ENCODE results near the gene LIMCH1.
"Not testable (repeated sequence)": the region's sequence is repeated elsewhere in the genome, so short reads cannot be mapped to it uniquely, and the experiment has no call there.

Gene LIMCH1

DNA sequence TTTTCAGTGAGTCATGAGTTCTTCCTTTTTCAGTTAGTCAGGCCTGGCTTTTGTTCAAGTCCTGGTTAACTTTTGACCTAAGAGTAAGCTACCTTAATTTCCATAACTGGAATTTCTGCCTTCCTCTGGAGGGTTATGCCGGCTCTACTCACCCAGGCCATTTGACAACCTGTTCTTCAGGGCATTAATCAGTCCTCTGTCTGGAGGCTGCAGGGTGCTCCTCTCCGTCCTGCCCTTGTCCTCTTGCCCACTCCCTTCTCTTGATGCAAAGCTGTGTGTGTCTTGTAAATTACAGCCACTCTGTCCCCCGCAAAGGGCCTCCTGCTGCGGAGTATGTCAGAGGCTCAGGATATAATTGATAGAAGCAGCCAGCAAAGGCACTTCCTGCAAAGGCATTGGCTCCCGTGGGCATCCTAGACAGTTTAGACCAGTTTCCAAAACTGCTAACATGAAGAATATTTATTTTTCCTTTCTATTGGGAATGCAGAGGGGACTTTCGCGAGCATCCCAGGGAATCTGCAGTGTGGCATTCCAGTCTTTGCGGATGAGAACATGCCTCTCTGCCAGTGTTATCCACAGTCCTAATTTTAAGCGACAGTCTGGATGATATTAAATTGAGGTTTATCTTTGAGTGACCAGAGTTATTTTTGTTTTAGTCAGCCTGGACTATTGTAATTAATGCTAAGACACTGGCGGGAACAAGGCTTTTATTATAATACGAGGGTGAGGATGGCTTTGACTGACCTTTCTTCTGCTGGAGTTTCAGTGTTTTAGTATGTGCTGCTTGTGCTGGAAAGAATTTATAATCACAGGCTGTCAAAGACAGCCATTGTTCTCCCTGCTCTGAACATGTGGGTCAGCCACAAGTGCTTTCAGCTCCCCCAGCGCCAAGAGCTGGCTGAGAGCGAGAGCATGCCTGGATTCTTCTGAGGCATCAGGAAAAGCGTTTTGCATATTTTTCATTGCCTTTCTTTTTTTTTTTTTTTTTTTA, 74.2 kb downstream of the LIMCH1 start:
- peak in 1 of 2 experiments; percentile 54 for DNase-seq

DNA sequence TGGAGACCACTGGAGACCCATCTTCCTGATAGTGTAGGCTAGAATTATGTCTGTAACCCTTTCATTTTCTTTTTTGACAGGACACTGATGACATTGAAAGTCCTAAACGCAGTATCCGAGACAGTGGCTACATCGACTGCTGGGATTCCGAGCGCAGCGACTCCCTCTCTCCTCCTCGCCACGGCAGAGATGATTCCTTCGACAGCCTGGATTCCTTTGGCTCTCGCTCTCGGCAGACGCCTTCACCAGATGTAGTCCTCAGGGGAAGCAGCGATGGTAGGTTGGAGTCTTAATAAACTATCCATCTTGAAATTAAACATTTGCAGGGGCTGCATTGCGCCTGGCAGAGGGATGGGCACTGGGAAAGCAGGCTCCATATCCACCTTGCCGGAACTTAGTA, 75.4 kb downstream of the LIMCH1 start:
- peak in 1 of 2 experiments; percentile 16 for DNase-seq

DNA sequence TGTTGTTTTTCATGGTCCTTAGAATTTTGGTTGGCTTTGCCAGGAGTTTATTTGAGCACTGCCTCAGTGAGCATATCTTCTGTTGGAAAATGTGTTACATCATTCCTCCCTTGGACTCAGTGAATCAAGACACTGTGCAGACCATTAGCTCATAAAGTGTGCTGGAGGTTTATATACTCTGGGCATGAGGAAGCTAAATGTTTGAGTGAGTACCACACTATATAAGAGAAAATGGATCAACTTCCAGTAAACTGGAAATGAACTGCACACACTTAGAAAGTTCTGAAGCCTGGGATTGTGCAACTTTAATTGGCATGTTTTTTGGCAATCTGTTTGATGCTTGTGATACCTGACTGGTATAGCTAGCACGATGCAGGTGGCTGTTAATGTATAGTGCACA, 75.9 kb downstream of the LIMCH1 start:
- DNase-seq, result peak in 1 of 2 experiments; percentile 17

- DNase-seq, result no peak
Measured at GRCh38 chr4:41614519-41614918, 76.6 kb downstream of the LIMCH1 start.

- DNase-seq, result no peak
Measured at GRCh38 chr4:41619161-41619560, 81.2 kb downstream of the LIMCH1 start.

DNA sequence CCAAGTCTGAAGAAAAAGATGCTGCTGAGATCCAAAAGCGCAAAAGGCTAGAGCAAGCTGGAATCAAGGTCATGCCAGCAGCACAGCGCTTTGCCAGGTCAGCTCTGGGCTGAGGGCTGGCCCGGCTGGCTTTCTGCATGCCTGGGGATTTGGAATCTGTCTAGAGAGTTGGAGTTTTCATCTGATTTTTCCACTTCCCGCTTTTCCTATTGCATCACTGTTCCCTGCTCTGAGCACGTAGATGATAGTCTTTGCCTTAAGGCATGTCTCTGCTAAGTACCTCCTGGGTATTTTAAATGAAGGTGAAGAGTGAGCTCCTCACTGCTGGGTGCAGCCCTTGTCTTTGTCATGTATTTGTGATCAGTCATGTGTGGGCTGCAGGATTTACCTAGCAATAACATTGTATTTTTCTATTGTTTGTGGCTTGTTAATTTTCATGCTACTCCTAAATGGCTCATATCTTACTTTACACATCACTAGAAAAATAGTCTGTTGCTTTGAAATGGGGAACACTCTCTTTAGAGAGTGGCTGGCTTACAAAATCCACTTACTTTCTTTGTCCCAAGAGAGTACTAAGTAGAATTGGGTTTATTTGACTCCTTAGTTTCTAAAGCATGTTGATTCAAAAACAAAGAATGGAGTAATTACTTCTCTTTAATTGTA, 82.8 kb downstream of the LIMCH1 start:
- no peak for DNase-seq

GRCh38 chr4:41622787-41623186, 84.8 kb downstream of the LIMCH1 start:
- no peak for DNase-seq

GRCh38 chr4:41624765-41625164, 86.8 kb downstream of the LIMCH1 start:
- DNase-seq, result no peak

DNA sequence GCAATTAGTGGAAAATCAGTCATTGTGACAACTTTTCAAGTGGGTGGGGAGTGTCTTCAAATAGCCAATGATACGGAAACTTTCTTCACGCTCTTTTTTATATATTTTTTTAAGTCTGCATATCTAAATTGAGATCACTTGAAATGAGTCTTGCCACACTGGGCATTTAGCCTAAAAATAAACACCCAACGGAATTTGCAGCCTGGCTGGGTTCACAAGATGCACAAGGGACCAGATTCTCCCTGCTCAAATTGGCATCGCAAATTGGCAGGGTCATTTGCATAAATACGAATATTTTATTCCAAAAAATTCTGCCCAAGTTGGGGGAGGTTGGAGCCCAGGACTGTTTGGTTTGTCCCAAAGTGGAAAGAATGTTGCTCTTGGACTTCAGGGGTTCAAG, 87.6 kb downstream of the LIMCH1 start:
- DNase-seq, result peak in 1 of 2 experiments; percentile 9

DNA sequence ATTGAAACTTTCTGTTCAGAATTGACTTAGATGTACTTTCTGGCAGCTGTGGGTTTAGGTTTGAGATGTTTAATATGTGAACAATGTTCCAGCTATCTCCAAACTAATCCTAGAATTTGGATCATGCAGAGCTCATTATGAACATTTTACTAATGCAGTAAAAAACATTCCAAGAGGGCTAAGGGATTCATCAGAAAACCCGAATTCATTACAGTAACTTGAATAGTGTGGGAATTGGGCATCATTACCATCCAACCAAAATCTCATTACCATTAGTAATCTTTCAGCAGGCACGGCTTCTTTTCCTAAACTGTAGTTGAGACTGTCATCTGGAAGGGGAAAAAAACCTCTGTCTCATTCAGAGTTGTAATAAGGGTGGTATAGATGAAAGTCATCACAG, 91.0 kb downstream of the LIMCH1 start:
- DNase-seq, result no peak

DNA sequence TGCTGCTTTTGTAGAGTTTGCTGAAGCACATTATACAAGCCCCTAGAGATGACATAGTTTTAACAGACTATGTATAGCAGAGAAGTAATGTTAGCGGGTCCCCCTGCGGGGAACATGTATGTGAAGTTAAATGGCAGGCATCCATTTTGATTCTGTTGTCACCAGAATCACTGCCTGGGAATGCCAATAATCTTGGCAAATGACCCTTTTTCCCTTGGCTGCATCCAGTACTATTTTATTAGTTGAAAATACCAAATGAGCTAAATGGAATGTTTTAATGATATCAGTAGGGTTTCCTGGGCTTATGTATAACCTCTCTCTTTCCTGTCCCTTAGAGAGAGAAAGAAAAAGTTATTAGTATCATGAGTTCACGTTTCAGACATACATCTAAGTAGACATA, 93.6 kb downstream of the LIMCH1 start:
- no peak for DNase-seq

GRCh38 chr4:41632481-41633073, 94.6 kb downstream of the LIMCH1 start:
- DNase-seq, result no peak

GRCh38 chr4:41633321-41633720, 95.4 kb downstream of the LIMCH1 start:
- no peak for DNase-seq

GRCh38 chr4:41635441-41635840, 97.5 kb downstream of the LIMCH1 start:
- no peak for DNase-seq

GRCh38 chr4:41638203-41638602, 100.2 kb downstream of the LIMCH1 start:
- DNase-seq, result no peak

DNA sequence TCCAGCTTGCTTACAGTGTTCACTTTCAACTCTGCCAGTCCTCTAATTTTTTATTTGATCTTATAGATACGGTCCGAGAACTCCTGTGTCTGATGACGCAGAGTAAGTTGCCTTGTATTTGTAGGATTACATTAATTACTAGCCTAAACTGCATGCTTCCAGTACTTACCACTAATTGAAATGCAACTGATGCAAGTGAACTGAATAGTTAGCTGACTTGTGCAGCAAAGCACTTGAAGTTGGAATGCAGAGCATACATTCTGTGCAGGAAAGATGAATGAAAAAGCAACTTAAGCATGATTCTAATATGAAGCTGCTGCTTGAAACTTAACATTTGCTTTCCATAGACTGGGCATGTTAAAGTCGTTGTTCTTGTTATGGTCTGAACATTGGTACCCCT, 100.9 kb downstream of the LIMCH1 start:
- no peak for DNase-seq

DNA sequence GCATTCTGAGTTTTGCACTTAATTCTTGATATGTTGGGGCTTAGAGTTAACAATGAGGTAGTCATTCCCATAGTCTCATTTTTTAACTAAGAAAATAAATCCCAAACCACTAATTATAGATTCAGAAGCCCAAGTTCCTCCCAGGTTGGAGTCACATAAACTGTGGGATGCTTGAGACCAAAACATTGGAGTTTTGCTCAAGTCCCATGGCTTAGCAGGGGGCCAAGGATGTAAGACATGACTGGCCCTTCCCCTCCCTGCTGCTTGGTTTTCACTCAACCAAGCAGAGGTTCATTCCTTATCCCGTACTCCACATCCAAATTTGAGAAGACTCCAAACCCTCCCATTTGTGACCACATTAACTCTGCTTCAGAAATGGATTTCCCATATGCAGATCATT, 101.3 kb downstream of the LIMCH1 start:
- DNase-seq, result no peak

DNA sequence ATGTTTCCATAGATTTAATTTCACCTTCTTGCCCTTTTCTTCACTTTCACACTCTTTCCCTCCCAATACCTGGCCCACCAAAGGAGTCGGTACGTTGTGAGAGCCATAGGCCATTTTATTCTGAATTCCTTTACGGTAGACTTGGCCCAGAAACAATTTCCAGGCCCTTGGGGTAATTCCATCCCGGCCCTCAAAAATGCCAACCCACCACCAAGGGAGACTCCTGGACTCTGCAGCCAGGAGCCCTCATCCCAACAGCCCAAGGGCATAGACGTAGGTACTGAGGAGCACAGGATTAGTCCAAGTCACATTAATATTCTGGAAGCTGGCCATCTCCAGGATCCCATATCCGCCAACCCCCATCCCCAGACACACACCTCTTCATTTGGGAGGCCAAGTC, 102.9 kb downstream of the LIMCH1 start:
- no peak for DNase-seq

GRCh38 chr4:41642746-41643145, 104.8 kb downstream of the LIMCH1 start:
- DNase-seq, result not testable (repeated sequence)

DNA sequence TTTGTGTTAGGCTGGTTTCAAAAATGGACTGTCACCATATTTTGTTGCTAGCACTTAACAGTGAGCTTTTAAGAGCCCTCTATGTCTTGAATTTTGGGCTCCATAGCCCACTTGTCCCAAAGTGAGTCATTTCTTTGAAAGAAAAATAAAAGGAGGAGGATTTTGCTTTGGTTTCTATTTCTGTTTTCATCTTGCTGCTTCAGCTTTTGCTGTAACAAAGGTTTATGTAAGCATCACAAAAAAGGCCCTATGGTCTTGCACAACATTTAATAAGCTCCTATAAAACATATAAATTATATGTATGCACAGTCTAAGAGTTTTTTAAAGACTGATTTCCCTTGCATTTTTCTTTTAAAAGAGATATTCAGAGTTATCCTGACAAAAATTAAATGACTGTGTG, 105.4 kb downstream of the LIMCH1 start:
- no peak for DNase-seq

- DNase-seq, result peak in 1 of 2 experiments; percentile 28
Measured at GRCh38 chr4:41644288-41644914, 106.4 kb downstream of the LIMCH1 start.

DNA sequence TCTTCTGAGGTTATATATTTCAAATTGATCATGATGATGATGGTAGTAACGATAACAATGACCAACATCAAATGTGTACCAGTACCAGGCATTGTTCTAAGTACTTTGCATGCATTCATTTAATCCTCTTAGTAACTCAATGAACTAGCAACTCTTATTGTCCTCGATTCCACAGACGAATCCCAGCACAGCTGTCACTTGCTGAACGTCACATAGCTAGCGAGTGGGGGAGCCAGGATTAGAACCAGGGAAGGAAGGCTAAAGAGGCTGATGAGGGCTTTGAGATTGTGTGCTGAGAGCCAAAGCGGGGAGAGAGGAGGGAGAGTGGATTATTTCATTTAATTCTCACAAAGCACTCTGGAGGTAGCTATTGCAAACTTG, 106.9 kb downstream of the LIMCH1 start:
- DNase-seq, result no peak

GRCh38 chr4:41645728-41646390, 107.9 kb downstream of the LIMCH1 start:
- DNase-seq, result no peak

Data from NCI-H446 (cell line).